ENCODE measurements around the gene ERICH4.
"Not testable (repeated sequence)": the region's sequence is repeated elsewhere in the genome, so short reads cannot be mapped to it uniquely, and the experiment has no call there.

The ERICH4 gene

DNA sequence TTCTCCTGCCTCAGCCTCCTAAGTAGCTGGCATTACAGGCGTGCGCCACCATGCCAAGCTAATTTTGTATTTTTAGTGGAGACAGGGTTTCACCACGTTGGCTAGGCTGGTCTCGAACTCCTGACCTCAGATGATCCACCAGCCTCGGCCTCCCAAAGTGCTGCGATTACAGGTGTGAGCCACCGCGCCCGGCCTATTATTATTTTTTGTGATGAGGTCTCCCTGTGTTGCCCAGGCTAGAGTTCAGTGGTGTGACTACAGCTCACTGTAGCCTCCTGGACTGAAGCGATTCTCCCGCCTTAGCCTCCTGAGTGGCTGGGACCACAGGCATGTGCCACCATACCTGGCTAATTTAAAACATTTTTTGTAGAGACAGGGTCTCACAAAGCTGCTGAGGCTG lies 7.6 kb upstream of the ERICH4 start:
- not testable (repeated sequence) for H2AFZ ChIP-seq (ENCODE audit: low read length, unreplicated experiment); H3K4me1 ChIP-seq (ENCODE audit: control insufficient read depth, insufficient read depth, low read length, unreplicated experiment); H3K27me3 ChIP-seq (ENCODE audit: insufficient read depth, low read length); H3K36me3 ChIP-seq (ENCODE audit: insufficient read depth, low read length); H3K27ac ChIP-seq (ENCODE audit: low read depth, low read length); H3K4me3 ChIP-seq (ENCODE audit: low read depth, low read length); H3K79me2 ChIP-seq (ENCODE audit: control insufficient read depth, insufficient read depth, low read length, unreplicated experiment)

DNA sequence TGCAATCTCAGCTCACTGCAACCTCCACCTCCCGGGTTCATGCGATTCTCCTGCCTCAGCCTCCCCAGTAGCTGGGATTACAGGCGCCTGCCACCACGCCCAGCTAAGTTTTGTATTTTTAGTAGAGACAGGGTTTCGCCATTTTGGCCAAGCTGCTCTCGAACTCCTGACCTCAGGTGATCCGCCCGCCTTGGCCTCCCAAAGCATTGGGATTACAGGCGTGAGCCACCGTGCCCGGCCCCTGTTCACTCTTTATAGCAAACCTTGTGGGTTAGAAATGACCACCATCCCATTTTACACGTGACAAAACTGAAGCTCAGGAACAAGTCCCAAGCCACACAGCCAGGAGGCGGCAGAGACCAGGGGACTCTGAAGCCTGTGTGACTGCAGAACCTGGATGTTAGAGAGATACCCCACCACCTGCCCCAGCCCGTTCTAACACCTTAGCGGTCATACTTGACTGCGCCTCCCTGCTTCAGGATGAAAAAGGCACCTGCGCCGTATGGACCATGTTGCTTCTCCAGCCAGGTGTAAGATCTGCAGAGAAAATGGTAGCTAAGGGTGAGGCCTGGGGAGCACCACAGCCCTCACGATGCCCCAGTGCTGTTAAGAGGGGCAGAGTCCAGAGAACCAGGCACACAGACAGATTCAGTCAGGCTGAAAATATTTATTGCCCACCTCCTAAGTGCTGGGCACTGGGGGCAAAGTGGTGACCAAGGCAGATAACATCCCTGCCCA lies 6.9 kb upstream of the ERICH4 start:
- Histone ChIP-seq H3K4me3 (ENCODE audit: low read depth, low read length) (no peak overlapping the region), H3K27me3 (ENCODE audit: insufficient read depth, low read length) (no peaks in the 10 kb centered on the region), H3K36me3 (ENCODE audit: insufficient read depth, low read length) (no peaks in the 10 kb centered on the region), H3K4me1 (ENCODE audit: control insufficient read depth, insufficient read depth, low read length, unreplicated experiment) (no peaks in the 10 kb centered on the region), H2AFZ (ENCODE audit: low read length, unreplicated experiment) (no peak overlapping the region), H3K27ac (ENCODE audit: low read depth, low read length) (no peak overlapping the region), H3K79me2 (ENCODE audit: control insufficient read depth, insufficient read depth, low read length, unreplicated experiment) (peaks cover 3% of the 10 kb centered on the region)

DNA sequence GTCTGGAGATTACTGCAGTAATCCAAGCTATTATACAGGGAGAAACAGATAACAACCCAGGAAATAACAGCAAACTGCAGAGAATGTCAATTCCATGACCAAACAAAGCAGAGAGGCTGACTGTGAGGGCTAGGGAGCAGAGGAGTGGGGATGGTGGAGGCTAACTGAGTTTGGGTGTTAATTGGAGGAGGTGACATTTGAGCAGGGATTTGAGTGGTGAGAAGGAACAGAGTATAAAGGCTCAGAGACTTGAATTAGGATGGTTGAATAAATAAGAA lies 6.3 kb upstream of the ERICH4 start:
- no peaks in the 10 kb centered on the region for H3K27me3 ChIP-seq (ENCODE audit: insufficient read depth, low read length)
- no peak overlapping the region for H3K4me3 ChIP-seq (ENCODE audit: low read depth, low read length)
- no peaks in the 10 kb centered on the region for H3K36me3 ChIP-seq (ENCODE audit: insufficient read depth, low read length)
- no peak overlapping the region for H3K27ac ChIP-seq (ENCODE audit: low read depth, low read length)
- H3K4me1 ChIP-seq (ENCODE audit: control insufficient read depth, insufficient read depth, low read length, unreplicated experiment), result no peaks in the 10 kb centered on the region
- H3K79me2 ChIP-seq (ENCODE audit: control insufficient read depth, insufficient read depth, low read length, unreplicated experiment), result peaks cover 3% of the 10 kb centered on the region
- no peak overlapping the region for H2AFZ ChIP-seq (ENCODE audit: low read length, unreplicated experiment)

DNA sequence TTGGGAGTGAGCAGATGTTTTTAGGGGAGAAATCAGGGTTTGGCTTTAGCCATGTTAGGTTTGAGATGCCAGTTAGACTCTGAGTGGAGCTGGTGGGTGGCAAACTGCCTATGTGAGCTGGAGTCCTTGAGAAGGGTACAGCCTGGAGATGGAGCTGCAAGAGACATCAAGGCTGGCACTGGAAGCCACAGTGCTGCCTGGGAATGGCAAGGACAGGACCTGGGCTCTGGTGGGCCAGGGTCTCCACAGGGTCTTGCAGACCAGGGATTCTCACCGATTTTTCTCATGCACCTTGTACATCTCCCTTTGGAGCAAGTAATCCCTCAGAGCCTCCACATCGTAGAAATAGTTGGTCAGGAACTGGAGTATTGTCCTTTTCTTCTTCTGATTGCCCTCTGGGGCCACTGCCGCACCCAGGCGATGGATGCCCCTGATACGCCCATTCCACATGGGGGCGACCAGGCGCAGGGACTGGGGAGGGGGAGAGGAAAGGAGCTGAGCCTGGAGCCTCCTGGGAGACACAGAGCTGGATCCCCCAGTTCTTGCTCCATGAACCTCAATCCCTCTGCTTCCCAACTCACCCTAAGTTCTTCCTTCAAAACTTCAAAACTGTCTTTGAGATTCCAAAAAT lies 4.9 kb upstream of the ERICH4 start:
- Histone ChIP-seq H3K79me2 (ENCODE audit: control insufficient read depth, insufficient read depth, low read length, unreplicated experiment) (peaks cover 3% of the 10 kb centered on the region), H3K36me3 (ENCODE audit: insufficient read depth, low read length) (no peaks in the 10 kb centered on the region), H3K4me1 (ENCODE audit: control insufficient read depth, insufficient read depth, low read length, unreplicated experiment) (no peaks in the 10 kb centered on the region), H3K4me3 (ENCODE audit: low read depth, low read length) (no peak overlapping the region), H3K27me3 (ENCODE audit: insufficient read depth, low read length) (no peaks in the 10 kb centered on the region), H2AFZ (ENCODE audit: low read length, unreplicated experiment) (no peak overlapping the region), H3K27ac (ENCODE audit: low read depth, low read length) (no peak overlapping the region)

DNA sequence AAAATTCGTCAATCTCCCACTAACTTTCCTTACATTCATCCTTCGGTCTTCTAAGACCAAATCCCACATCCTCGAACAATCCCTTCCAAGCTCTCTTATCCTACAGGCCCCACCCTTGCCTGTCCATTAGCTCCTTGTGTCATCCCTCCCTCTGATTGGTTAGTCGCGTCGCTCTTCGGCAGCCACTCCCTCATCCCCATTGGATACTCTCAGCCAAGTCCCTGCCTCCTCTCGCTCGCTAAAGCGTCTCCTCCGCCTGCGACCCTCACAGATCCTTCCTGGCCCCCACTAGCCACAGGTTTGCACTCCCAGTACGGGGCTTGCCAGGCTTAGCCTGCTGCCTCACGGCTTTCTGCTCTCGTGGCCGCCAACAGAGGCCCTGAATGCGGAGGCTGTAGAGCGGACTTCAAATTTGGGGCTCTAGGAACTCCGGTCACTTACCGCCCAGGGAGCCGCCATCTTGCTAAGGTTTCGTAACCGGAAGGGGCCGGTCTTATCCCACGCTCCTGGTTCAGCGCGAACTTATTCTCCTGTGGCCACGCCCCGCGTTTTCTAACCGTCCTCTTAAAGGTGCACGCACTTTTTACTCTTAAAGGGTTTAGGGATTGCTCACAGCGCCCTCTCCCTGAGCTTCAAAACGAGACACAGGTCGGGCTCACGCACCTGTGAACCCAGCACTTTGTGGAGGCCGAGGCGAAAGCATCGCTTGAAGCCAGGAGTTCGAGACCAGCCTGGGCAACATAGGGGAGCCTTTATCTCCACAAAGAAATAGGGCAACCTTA lies 3.3 kb upstream of the ERICH4 start, which contains the start of gene DMAC2:
Gene DMAC2, minus strand, starts transcription at position 472 of the 782 bp plus-strand sequence. Its CDS starts 13 bp downstream, at position 459.
- peak within 1 kb of the TSS; percentile 84 for H3K27ac ChIP-seq (ENCODE audit: low read depth, low read length)
- no peaks in the 10 kb centered on the region for H3K27me3 ChIP-seq (ENCODE audit: insufficient read depth, low read length)
- H2AFZ ChIP-seq (ENCODE audit: low read length, unreplicated experiment), result peak within 1 kb of the TSS; percentile 87
- H3K4me3 ChIP-seq (ENCODE audit: low read depth, low read length), result peak within 1 kb of the TSS; percentile 95
- no peaks in the 10 kb centered on the region for H3K36me3 ChIP-seq (ENCODE audit: insufficient read depth, low read length)
- H3K79me2 ChIP-seq (ENCODE audit: control insufficient read depth, insufficient read depth, low read length, unreplicated experiment), result peaks cover 3% of the 10 kb centered on the region
- no peaks in the 10 kb centered on the region for H3K4me1 ChIP-seq (ENCODE audit: control insufficient read depth, insufficient read depth, low read length, unreplicated experiment)

DNA sequence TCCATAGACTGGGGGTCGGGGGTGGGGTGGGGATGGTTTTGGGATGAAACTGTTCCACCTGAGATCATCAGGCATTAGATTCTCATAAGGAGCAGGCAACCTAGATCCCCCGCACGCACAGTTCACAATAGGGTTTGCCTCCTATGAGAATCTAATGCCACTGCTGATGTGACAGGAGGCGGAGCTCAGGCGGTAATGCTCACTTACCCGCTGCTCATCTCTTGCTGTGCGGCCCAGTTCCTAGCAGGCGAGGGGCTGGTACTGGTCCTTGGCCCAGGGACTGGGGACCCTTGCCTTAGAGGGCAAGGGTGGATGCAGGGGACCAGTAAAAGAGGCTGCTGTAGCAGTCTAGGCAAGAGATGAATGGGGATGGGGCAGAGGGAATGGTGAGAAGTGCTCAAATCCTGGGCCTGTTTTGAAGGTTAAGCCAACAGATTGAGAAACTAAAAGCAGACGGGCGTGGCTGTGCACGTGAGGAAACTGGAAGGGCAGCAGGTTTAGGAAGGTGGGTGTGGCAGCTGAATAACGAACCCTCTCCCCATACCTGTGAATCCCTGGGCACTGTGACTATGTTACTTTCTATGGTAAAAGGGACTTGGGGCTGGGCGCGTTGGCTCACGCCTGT lies 1.5 kb upstream of the ERICH4 start:
- Histone ChIP-seq H3K36me3 (ENCODE audit: insufficient read depth, low read length) (no peaks in the 10 kb centered on the region), H2AFZ (ENCODE audit: low read length, unreplicated experiment) (no peak overlapping the region), H3K79me2 (ENCODE audit: control insufficient read depth, insufficient read depth, low read length, unreplicated experiment) (peaks cover 3% of the 10 kb centered on the region), H3K27ac (ENCODE audit: low read depth, low read length) (no peak overlapping the region), H3K4me1 (ENCODE audit: control insufficient read depth, insufficient read depth, low read length, unreplicated experiment) (no peaks in the 10 kb centered on the region), H3K27me3 (ENCODE audit: insufficient read depth, low read length) (no peaks in the 10 kb centered on the region), H3K4me3 (ENCODE audit: low read depth, low read length) (no peak overlapping the region)

DNA sequence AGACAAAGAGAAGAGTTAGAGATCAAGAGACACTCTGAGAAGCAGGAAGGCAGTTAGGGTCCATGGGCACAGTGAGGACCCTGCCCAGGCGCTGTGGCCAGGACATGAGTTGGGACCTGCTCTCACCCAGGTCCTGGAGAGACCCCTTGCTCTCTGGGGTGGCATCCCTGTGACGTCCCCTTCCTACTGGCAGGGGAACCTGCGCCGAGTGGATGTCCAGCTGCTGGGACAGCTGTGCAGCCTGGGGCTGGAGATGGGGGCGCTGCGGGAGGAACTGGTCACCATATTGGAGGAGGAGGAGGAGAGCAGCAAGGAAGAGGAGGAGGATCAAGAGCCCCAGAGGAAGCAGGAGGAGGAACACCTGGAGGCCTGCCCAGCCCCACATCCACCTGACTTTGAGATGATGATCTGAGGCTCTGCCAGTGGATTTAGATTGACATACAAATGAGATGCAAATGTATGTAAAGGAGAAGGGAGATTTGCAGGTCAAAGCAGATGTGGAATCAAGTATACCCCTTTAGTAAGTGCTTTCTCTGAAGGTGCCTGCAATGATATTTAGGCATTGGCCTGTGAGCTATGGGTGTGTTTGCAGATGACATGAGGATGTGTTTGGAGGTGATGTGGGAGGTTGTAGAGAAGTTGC lies 978 bp downstream of the ERICH4 start:
- Histone ChIP-seq H3K36me3 (ENCODE audit: insufficient read depth, low read length) (no peaks in the 10 kb centered on the region), H2AFZ (ENCODE audit: low read length, unreplicated experiment) (no peak overlapping the region), H3K4me3 (ENCODE audit: low read depth, low read length) (no peak overlapping the region), H3K79me2 (ENCODE audit: control insufficient read depth, insufficient read depth, low read length, unreplicated experiment) (no peaks in the 10 kb centered on the region), H3K27me3 (ENCODE audit: insufficient read depth, low read length) (peaks cover 8% of the 10 kb centered on the region; the same call in 1 of the 2 replicates), H3K4me1 (ENCODE audit: control insufficient read depth, insufficient read depth, low read length, unreplicated experiment) (no peaks in the 10 kb centered on the region), H3K27ac (ENCODE audit: low read depth, low read length) (no peak overlapping the region)

DNA sequence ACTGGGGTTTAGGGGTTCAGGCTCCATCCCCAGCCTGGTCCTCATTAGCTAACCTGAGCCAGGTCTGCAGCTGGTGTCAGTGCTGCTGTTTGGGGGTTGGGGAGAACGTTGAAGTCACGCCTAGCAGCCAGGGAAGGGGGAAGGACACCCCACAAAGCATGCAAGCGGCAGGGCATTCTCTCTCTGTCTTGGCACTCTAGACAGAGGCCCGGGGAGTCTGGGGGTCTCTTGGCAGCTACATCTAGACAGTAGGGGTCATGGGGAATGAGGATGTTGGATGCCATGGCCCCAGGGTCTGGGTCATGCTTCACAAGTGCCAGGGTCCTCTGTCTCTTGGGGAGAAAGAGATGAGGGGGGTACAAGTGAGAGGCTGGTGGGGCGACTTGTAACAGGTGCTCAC lies 2.6 kb downstream of the ERICH4 start:
- Histone ChIP-seq H3K27me3 (ENCODE audit: insufficient read depth, low read length) (peaks cover 8% of the 10 kb centered on the region; the same call in 1 of the 2 replicates), H3K4me1 (ENCODE audit: control insufficient read depth, insufficient read depth, low read length, unreplicated experiment) (no peaks in the 10 kb centered on the region), H3K36me3 (ENCODE audit: insufficient read depth, low read length) (no peaks in the 10 kb centered on the region), H2AFZ (ENCODE audit: low read length, unreplicated experiment) (no peak overlapping the region), H3K27ac (ENCODE audit: low read depth, low read length) (no peak overlapping the region), H3K79me2 (ENCODE audit: control insufficient read depth, insufficient read depth, low read length, unreplicated experiment) (no peaks in the 10 kb centered on the region), H3K4me3 (ENCODE audit: low read depth, low read length) (no peak overlapping the region)

DNA sequence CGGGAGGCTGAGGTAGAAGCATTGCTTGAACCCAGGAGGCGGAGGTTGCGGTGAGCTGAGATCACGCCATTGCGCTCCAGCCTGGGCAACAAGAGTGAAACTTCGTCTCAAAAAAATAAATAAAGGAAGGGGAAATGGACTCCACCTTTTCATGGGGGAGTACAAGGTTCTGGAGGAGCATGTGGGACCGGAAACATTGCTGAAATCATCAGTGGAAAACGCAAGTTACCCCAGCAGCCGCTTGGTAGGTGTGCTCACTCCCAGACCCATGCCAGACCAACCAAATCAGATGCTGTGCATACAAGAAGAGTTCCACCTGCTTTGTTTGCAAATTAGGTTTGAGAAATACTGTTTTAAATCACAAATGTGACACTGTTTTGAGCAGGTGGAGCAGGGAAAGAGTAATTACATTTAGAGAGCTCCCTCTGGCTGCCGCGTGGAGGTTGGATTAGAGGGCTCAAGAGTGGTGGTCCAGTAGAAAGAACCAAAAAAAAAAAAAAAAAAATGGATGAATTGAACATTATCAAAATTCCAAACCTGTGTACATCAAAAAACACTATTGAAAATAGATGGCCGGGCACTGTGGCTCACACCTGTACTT lies 4.9 kb downstream of the ERICH4 start:
- H2AFZ ChIP-seq (ENCODE audit: low read length, unreplicated experiment), result no peak overlapping the region
- H3K27ac ChIP-seq (ENCODE audit: low read depth, low read length), result no peak overlapping the region
- peaks cover 8% of the 10 kb centered on the region; the same call in 1 of the 2 replicates for H3K27me3 ChIP-seq (ENCODE audit: insufficient read depth, low read length)
- no peaks in the 10 kb centered on the region for H3K79me2 ChIP-seq (ENCODE audit: control insufficient read depth, insufficient read depth, low read length, unreplicated experiment)
- H3K4me3 ChIP-seq (ENCODE audit: low read depth, low read length), result no peak overlapping the region
- H3K4me1 ChIP-seq (ENCODE audit: control insufficient read depth, insufficient read depth, low read length, unreplicated experiment), result no peaks in the 10 kb centered on the region
- no peaks in the 10 kb centered on the region for H3K36me3 ChIP-seq (ENCODE audit: insufficient read depth, low read length)

Data from ACC112 (cell line).